HG03521 (cell line): ENCODE measurements around the gene MAP2K2.

Experiments
- ATAC-seq: cut with Tn5 transposase; IDR thresholded peaks from one replicate; pipeline ENCODE4 v1.9.1; 2021; ENCODE audit warnings: mild to moderate bottlenecking, moderate library complexity; ENCODE audit not compliant: unreplicated experiment

Gene MAP2K2

GRCh38 chr19:4100647-4101495, 23.1 kb downstream of the MAP2K2 start:
- no peak for ATAC-seq

GRCh38 chr19:4099041-4099764, 24.7 kb downstream of the MAP2K2 start:
- no peak for ATAC-seq

DNA sequence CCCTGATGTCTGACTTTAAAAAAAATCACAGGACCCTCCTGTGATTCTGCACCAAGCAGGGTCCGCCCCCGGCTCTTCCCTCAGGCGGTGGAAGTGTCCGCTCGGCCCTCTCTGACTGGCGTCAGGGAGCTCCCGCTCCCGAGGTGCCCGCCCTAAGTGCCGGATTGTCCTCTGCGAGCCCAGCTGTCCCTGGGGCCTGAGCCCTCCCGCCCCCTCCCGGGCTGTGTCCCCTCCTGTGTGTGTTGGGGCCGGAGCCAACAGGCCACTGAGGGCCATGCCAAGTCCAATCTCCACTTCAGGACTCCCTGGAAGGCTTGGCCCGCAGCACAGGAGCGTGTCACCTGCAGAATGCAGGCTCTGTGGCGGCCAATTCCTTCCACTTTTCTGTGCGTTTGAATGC, 25.4 kb downstream of the MAP2K2 start:
- no peak for ATAC-seq

GRCh38 chr19:4097501-4097900, 26.4 kb downstream of the MAP2K2 start:
- no peak for ATAC-seq

DNA sequence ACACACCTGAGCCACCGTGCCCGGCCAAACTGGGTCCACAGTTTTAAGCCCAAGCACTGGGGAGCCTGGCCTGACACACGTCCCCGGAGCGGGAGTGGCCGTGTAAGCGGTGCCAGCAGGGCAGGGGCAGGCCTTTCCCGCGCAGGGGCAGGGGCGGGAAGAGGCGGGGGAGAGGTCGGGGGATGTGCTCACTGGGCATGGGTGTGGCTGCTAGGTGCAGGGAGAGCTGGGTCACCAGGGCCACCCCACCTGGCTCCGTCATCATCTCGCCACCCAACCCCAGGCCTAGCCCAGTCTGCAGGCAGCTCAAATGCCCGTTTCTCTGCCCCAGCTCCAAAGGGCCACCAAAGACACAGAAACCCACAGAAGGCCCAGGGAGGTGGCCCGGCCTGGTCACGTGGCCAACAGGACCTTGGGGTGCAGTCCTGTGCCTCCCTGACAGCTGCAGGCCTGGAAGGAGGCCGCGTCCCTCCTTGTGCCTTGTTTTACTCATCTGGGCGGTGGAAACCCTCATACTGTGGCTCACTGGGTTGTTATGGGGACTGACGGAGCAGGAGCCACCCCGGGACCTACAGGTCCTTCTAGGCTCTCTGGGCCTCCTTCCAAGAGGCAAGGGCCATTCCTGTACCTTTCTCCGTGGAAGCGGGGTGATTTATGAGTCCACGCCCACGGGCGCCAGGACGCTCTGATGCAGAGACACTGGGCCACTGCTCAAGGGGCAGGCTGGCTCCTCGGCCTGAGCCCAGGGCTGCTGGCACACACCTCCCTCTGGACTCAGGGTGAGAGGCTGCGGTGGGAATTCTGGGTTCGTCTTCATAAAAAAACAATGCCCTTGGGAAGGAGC, 27.7 kb downstream of the MAP2K2 start:
- no peak for ATAC-seq

- ATAC-seq = no peak
These were observed 28.5 kb downstream of the MAP2K2 start for GRCh38 chr19:4095488-4095844.

- ATAC-seq = no peak
These were observed 29.0 kb downstream of the MAP2K2 start for GRCh38 chr19:4094761-4095487.

DNA sequence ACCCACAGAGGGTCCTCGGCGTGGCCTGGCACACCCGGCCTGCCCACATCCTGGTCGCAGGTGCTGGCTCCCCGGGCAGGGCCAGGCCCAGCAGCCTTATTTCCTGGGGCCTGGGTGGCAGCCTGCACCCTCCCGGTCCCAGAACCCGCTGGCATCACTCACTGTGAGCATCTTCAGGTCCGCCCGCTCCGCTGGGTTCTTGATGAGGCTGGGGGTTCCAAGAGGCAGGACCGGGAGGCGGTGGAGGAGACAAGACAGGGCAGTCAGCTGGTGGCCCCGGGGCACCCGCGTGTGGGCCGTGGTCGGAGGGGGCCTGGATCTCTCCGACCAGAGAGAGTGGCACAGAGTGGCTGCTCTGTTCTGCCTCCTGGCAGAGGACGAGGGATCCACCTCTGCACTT, 29.6 kb downstream of the MAP2K2 start:
- no peak for ATAC-seq

- no peak for ATAC-seq
These were observed 30.2 kb downstream of the MAP2K2 start for GRCh38 chr19:4093643-4094175.

DNA sequence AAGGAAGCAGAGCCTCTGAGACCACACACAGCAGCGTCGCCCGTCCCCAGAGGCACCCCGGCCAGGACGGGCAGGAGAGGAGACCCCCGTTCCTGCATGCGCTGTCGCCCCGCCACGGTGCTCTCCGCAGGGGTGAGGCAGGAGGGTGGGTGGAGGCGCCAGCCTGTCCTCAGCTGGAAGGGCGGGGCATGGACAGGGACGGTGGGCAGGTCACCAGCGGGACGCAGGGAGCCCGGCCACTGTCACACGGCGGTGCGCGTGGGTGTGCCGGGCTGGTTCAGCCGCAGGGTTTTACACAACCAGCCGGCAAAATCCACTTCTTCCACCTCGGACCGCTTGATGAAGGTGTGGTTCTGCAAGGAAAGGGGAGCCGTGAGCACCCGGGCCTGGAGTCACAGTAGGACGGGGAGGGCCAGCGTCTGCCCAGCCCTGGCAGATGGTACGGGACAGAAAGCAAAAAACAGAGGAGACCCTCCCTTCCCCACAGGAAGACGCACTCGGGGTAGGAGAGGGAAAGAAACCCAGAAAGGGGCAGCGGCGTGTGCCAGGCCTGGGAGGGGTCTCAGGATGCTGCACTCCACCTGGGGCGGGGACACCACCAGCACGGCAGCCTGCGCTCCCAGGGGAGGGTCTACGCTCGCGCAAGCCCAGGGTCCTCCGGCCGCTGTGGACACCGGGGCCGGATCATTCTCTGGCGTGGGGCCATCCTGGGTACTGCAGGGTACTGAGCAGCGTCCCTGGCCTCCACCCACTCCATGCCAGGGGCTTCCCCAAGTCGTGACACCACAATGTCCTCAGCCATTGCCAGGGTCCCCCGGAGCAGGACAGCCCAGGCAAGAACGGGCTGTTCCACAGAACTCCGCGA, 33.3 kb downstream of the MAP2K2 start:
- no peak for ATAC-seq

DNA sequence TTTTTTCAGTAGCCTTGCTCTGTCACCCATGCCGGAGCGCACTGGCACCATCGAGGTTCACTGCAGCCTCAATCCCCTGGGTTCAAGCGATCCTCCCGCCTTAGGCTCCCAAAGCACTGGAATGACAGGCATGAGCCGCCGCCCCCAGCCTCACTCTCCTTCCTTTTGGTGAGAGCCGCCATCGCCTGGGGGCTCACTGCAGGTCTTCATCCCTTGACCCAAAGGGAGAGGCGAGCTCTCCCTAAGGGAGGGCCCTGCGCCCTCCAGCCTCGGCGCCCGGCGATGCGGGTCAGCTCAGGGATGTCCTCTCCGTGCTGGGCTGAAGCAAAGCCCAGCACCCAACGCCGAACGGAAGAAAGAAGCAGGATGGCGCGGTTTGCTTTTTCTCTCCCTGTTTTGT, 34.0 kb downstream of the MAP2K2 start:
- no peak for ATAC-seq

DNA sequence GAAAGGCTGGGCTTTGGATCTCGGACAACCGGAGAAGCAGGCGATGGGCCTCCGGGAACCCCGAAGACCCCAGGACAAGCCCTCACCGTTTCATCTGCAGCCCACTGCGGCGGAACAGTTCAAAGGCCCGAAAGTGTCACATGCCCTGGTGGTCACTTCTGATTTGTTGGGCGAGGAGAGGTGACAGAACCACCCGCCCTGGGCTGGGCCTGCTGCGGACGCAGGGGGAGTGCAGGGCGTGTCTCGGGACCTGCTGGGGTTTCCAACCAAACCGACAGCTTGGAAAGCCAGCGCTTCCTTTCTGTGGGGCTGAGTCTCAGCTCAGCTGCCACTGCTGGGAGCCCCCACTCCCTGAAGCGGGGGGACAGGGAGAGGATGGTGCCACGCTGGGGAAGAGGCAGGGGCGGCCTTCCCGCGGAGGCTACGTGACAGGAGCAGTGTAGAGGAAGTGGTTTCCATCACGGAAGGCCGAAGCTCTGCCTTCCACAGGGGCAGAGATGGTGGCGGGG, 34.5 kb downstream of the MAP2K2 start:
- ATAC-seq = no peak

DNA sequence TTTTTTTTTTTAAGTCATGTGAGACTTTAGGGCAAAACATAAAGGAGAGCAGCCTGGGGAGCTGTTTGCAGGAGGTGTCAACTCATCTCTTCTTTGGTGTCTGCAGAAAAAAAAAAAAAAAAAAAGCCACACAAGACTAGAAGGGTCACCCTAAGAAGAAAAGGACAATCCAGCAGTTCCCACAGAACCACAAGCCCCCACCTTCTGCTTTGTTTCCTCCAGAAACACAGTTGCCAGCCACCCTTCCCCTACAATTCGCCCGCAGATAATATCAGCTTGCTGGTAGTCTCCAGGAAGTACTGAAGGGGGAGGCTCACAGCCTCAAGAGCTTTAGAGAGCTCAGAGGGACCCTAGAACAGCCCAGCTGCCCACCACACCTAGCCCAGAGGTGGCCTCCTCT, 34.9 kb downstream of the MAP2K2 start:
- ATAC-seq = no peak

DNA sequence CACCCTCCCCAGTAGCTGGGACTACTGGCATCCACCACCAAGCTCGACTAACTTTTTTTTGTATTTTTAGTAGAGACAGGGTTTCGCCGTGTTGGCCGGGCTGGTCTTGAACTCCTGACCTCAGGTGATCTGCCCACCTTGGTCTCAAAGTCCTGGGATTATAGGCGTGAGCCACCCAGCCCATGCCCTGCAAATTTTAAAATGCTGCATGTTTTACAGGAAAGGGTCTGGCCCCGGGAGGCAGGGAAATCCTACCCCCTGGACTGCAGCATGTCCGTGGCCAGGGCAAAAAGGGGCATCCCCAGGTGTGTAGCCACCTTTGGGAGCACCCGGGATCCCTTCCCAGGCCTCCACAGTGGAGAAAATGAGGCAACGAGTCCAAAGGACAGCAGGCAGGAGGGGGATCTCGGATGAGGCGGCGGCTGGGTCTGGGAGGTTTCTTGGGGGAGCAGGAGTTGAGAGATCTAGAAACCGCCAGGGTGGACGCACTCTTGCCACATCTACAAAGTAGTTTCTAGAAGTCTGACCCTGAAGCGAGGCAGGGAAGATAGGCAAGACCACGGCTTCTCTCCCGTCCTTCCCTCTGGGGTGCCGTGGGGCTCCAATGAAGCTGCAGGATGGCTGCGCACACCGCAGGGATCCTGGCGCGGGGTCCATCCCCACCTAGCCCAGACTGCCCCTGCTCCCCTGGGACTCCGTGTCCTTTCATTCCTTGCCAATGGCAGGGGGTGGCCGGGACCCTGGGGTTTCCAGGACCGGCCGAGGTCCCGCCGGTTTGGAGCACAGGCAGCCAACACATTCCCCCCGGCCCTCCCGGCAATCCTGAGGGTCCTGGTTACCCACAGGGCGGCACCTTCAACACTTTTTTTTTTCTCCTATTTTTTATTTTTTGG, 35.9 kb downstream of the MAP2K2 start:
- ATAC-seq = no peak

GRCh38 chr19:4086411-4086867, 37.5 kb downstream of the MAP2K2 start:
- ATAC-seq = no peak

DNA sequence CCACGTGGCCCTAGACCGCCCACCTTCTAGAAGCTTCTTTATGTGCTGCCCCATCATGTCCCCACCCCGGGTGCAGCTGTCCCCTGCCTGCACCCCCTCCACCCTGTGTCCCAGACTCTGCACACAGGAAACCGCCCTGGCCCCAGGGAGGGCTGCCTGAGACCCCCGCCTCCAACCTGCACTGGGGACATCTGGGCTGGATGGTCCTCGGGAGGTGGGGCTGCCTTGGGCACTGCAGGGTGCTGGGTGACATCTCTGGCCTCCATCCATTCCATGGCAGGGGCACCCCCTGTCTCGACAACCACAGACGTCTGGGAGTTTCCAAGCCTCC, 39.4 kb downstream of the MAP2K2 start:
- no peak for ATAC-seq

DNA sequence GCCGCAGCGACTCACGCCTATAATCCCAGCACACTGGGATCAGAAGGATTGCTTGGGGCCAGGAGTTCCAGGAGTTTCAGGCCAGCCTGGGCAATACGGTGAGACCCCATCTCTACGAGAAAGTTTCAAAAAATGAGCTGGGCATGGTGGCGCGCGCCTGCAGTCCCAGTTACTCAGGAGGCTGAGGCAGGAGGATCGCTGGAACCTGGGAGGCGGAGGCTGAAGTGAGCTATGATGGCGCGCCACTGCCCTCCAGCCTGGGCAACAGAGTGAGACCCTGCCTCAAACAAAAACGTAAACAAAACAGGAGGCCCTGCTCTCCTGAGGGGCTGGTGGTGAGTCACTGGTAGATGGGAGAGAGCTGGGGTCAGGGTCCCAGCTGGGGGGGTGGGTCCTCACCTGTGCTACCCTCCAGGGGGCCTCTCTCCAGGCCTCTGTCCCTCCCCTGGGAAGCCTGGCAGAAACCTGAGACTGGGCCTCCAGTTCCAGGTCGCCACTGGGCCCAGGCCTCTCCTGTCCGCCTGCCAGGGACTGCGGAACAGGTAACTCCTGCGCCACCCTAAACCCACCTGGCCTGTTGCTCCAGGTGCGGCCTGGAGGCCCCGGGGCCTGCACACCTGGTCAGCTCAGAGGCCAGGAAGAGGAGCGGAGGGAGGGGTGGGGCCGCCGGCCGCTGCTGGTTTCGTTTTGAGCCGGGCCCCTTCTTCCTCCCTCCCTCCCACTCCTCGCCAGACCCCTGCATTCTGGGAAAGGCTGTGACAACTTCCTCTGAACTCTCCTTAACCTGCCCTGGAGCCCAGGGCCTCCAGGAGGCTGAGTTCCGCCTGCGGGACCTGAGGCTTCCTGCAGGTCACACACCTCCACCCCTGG, 40.0 kb downstream of the MAP2K2 start:
- ATAC-seq = no peak

- ATAC-seq = no peak
These were observed 41.8 kb downstream of the MAP2K2 start for GRCh38 chr19:4082172-4082571.
